ENCODE data around the gene SCYL1.

DNA sequence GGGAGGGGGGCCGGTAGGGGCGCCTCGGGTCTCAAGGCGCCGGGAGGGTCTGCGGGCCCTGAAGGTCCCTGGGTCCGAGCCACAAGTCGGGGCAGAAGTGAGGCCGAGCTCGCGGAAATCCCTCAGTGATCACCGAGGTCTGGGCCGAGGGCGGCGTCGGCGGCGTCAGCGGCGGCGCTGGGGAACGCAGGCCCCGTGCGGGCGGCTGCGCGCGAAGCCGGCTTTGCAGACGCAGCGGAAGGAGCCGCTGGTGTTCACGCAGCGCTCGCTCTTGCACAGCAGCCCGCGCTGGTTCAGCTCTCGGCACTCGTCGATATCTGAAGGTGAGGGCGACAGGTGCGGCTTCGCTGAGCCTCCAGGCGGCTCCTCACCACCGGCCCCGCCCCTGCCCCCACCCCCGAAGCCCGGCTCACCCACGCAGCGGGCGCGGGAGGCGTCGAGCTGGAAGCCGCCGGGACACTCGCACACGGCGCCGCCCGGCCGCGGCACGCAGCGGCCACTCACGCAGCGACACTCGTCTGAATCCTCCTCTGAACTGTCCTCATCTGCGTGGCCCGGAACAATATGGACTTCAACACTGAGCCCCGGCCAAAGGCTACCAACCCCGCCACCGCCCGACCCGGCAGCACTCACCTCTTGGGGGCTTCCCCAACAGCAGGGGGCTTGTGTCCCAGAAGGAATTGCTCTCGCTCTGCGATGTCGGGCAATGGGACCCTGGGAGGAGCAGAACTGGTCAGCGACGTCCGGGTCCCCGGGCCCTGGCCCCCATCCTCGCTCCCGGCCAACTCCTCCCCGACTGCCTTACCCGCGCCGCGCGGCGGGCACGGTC lies 14.2 kb downstream of the SCYL1 start:
- TF ChIP-seq CTCF (IDR thresholded peaks at IDR 0.05) (no peak), ZFX (IDR thresholded peaks at IDR 0.05; ENCODE audit: borderline replicate concordance) (no peak)

All from 22Rv1 (cell line).